SU-DHL-6 (cell line): Measurements from ENCODE around the gene TPK1.

Experiments used
- H2AFZ ChIP-seq: fragments of 200-600 bp; sonication (generic); 2 replicates; pipeline ENCODE4 v1.6.1; 2014; ENCODE audit warnings: low read depth, mild to moderate bottlenecking, moderate library complexity, mixed read lengths, antibody characterized with exemption, low read length; ENCODE audit not compliant: severe bottlenecking
- H3F3A ChIP-seq: fragments of 200-600 bp; shearing (Covaris generic); 2 replicates; pipeline ENCODE4 v1.6.0; 2016; ENCODE audit warnings: antibody characterized with exemption, mild to moderate bottlenecking; ENCODE audit not compliant: insufficient read depth
- H3K27ac ChIP-seq: fragments of 200-600 bp; sonication (generic); 2 replicates; pipeline ENCODE4 v1.5.1; 2016; ENCODE audit warnings: low read depth, mild to moderate bottlenecking, low read length, moderate library complexity, mixed read lengths
- H3K27me3 ChIP-seq: fragments of 200-600 bp; sonication (generic), shearing (Covaris generic); 2 replicates; pipeline ENCODE4 v1.6.0; 2014; ENCODE audit warnings: mild to moderate bottlenecking, low read length
- H3K36me3 ChIP-seq: fragments of 200-600 bp; sonication (generic); 2 replicates; pipeline ENCODE4 v1.6.1; 2014; ENCODE audit warnings: mild to moderate bottlenecking, low read length, mixed read lengths
- H3K4me2 ChIP-seq: fragments of 300-600, 200-600 bp; shearing (Covaris generic), sonication (generic); 2 replicates; pipeline ENCODE4 v1.6.0; 2014; ENCODE audit warnings: low read length, low read depth, mild to moderate bottlenecking; ENCODE audit not compliant: poor library complexity, severe bottlenecking
- H3K4me3 ChIP-seq: fragments of 200-600 bp; sonication (generic); 2 replicates; pipeline ENCODE4 v1.5.1; 2014; ENCODE audit warnings: antibody characterized with exemption, low read length, mild to moderate bottlenecking, mixed read lengths; ENCODE audit not compliant: insufficient read depth, poor library complexity, severe bottlenecking
- H3K79me2 ChIP-seq: fragments of 200-600 bp; sonication (generic); 2 replicates; pipeline ENCODE4 v1.6.1; 2014; ENCODE audit warnings: mild to moderate bottlenecking, low read length, moderate library complexity; ENCODE audit not compliant: insufficient read depth
- H3K9ac ChIP-seq: fragments of 200-600 bp; sonication (generic); 2 replicates; pipeline ENCODE4 v1.7.0; 2014; ENCODE audit warnings: mild to moderate bottlenecking, low read length
- H3K9me2 ChIP-seq: fragments of 200-600 bp; sonication (generic); replicated peaks from 2 replicates; pipeline ENCODE4 v1.6.1; 2014; ENCODE audit warnings: low read length; ENCODE audit not compliant: insufficient read depth
- H3K9me3 ChIP-seq: fragments of 200-600 bp; sonication (generic); 2 replicates; pipeline ENCODE4 v1.6.1; 2014; ENCODE audit warnings: low read length, mixed read lengths; ENCODE audit not compliant: insufficient read depth
- H4K20me1 ChIP-seq: fragments of 200-600 bp; sonication (generic); 2 replicates; pipeline ENCODE4 v1.6.1; 2014; ENCODE audit warnings: low read depth, mild to moderate bottlenecking, antibody characterized with exemption, low read length, moderate library complexity, mixed read lengths
- EZH2phosphoT487 ChIP-seq: fragments of 200-600 bp; sonication (generic), shearing (Covaris generic); conservative IDR thresholded peaks from 2 replicates; pipeline ENCODE4 v1.6.1; 2018; ENCODE audit warnings: mild to moderate bottlenecking, antibody characterized with exemption, low read length, moderate library complexity, mixed read lengths
- TF ChIP-seq, protein P1 (sequence below): fragments of 200-600 bp; sonication (generic); IDR thresholded peaks from one replicate; pipeline ENCODE4 v1.5.1; 2017; ENCODE audit warnings: antibody characterized with exemption, mild to moderate bottlenecking, low read length, moderate library complexity; ENCODE audit not compliant: insufficient read depth, poor library complexity, severe bottlenecking

The TPK1 gene

DNA sequence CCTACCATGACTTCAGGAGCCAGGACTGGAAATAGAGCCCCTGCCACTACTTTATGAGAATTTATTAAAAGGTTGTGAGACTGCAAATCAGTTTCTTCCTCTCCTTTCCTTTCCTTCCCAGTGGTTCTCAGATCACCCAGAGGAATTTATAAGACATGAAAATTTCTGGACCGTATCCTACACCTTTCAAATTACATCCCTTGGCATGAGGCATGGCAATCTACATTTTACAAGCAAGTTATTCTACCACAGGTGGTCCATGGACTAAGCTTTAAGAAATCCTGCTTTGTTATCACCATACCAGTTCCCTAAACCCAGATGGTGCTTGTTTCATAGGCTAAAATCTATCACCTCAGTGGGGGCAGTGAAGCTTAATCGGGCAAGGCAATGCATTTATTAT, 66.5 kb downstream of the TPK1 start:
- Histone ChIP-seq H3K27me3 (no peaks in the 10 kb centered on the region), H3K9me2 (no peaks in the 10 kb centered on the region), H2AFZ (no peak overlapping the region), H3K36me3 (no peaks in the 10 kb centered on the region), H3K9me3 (no peaks in the 10 kb centered on the region), H3K9ac (no peak overlapping the region), H3K4me2 (no peak overlapping the region), H3K27ac (no peak overlapping the region), H3K4me3 (no peak overlapping the region), H4K20me1 (no peaks in the 10 kb centered on the region), H3F3A (no peaks in the 10 kb centered on the region), H3K79me2 (no peaks in the 10 kb centered on the region)
- no peak for TF ChIP-seq EZH2phosphoT487
- TF ChIP-seq, protein P1, sequence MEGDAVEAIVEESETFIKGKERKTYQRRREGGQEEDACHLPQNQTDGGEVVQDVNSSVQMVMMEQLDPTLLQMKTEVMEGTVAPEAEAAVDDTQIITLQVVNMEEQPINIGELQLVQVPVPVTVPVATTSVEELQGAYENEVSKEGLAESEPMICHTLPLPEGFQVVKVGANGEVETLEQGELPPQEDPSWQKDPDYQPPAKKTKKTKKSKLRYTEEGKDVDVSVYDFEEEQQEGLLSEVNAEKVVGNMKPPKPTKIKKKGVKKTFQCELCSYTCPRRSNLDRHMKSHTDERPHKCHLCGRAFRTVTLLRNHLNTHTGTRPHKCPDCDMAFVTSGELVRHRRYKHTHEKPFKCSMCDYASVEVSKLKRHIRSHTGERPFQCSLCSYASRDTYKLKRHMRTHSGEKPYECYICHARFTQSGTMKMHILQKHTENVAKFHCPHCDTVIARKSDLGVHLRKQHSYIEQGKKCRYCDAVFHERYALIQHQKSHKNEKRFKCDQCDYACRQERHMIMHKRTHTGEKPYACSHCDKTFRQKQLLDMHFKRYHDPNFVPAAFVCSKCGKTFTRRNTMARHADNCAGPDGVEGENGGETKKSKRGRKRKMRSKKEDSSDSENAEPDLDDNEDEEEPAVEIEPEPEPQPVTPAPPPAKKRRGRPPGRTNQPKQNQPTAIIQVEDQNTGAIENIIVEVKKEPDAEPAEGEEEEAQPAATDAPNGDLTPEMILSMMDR, result no peak

DNA sequence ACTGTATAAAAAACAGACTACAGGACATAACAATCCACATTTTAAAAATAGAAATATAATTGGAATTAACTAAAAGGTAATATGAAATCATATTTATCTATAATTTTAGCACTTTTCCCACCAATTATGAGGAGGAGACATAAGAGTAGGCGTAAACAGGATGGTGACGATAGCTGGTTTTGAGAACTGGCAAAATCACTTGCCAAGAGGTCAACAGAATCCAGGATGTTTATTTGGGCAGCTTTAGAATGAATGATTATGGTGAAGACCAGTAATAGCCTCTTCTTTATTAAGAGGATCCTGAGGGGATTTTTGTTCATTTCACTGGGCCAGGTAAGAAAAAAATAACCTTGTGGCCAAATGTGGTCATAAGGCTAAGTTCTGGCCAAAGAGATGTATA, 67.2 kb downstream of the TPK1 start:
- no peaks in the 10 kb centered on the region for H3K9me2 ChIP-seq
- H3K9ac ChIP-seq, result no peak overlapping the region
- no peak overlapping the region for H2AFZ ChIP-seq
- no peaks in the 10 kb centered on the region for H3K36me3 ChIP-seq
- H3K27ac ChIP-seq, result no peak overlapping the region
- H3K27me3 ChIP-seq, result no peaks in the 10 kb centered on the region
- no peak overlapping the region for H3K4me3 ChIP-seq
- no peaks in the 10 kb centered on the region for H3K79me2 ChIP-seq
- no peak overlapping the region for H3K4me2 ChIP-seq
- no peaks in the 10 kb centered on the region for H4K20me1 ChIP-seq
- H3K9me3 ChIP-seq, result no peaks in the 10 kb centered on the region
- no peak for TF ChIP-seq EZH2phosphoT487
- TF ChIP-seq, protein P1, result no peak
- no peaks in the 10 kb centered on the region for H3F3A ChIP-seq

DNA sequence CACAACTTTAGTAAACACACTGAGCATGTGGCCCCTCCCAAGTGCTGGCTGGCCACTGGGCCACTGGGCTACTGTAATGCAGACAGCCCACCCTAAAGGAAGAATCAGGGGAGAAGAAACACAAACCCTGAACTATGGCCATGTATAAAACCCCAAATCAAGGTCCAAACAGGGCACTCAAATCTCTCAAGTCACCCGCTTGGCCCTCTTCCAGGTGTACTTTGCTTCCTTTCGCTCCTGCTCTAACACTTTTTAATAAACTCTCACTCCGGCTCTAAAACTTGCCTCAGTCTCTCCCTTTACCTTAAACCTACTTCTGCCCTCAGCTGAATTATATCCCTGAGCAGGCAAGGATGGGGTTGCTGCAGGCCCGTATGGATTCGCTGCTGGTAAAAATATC, 72.6 kb downstream of the TPK1 start:
- H4K20me1 ChIP-seq, result no peaks in the 10 kb centered on the region
- H3K9me2 ChIP-seq, result no peaks in the 10 kb centered on the region
- no peaks in the 10 kb centered on the region for H3K79me2 ChIP-seq
- H2AFZ ChIP-seq, result no peak overlapping the region
- H3F3A ChIP-seq, result no peaks in the 10 kb centered on the region
- TF ChIP-seq, protein P1, result no peak
- no peak for TF ChIP-seq EZH2phosphoT487
- H3K9me3 ChIP-seq, result no peaks in the 10 kb centered on the region
- H3K4me2 ChIP-seq, result no peak overlapping the region
- no peak overlapping the region for H3K4me3 ChIP-seq
- no peak overlapping the region for H3K27ac ChIP-seq
- no peaks in the 10 kb centered on the region for H3K27me3 ChIP-seq
- H3K36me3 ChIP-seq, result no peaks in the 10 kb centered on the region
- H3K9ac ChIP-seq, result no peak overlapping the region

DNA sequence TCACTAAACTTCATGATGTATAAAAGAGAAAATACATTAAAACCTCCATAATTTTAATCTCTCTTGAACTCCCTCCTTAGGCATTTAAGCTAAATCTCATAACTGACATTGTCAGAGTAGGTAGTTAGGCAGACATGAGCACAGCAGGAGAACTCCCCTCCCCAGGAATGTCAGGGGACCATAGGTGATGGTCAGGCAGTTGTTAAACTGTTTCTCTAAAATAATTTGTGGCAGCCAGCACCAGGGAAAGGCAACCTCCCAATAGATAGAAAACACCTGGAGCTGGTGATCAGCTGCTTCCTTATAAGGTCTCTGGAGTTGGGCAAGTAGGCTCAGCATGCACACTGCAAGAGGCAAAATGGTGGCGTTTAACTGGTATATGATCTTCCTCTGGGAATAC, 73.0 kb downstream of the TPK1 start:
- Histone ChIP-seq H3K79me2 (no peaks in the 10 kb centered on the region), H3K4me2 (no peak overlapping the region), H3K27ac (no peak overlapping the region), H3F3A (no peaks in the 10 kb centered on the region), H4K20me1 (no peaks in the 10 kb centered on the region), H3K9ac (no peak overlapping the region), H3K36me3 (no peaks in the 10 kb centered on the region), H3K9me2 (no peaks in the 10 kb centered on the region), H3K27me3 (no peaks in the 10 kb centered on the region), H2AFZ (no peak overlapping the region), H3K4me3 (no peak overlapping the region), H3K9me3 (no peaks in the 10 kb centered on the region)
- TF ChIP-seq, protein P1, result no peak
- no peak for TF ChIP-seq EZH2phosphoT487
